GM12874 (cell line): ENCODE results near the gene CPPED1.

ENCODE experiments used
- TF ChIP-seq, protein P1 (sequence below): IDR thresholded peaks from 2 replicates; pipeline ENCODE4 v1.5.1; 2011; ENCODE audit warnings: low read depth, mild to moderate bottlenecking, control low read depth, low read length, moderate library complexity; ENCODE audit not compliant: insufficient read depth

The CPPED1 gene

DNA sequence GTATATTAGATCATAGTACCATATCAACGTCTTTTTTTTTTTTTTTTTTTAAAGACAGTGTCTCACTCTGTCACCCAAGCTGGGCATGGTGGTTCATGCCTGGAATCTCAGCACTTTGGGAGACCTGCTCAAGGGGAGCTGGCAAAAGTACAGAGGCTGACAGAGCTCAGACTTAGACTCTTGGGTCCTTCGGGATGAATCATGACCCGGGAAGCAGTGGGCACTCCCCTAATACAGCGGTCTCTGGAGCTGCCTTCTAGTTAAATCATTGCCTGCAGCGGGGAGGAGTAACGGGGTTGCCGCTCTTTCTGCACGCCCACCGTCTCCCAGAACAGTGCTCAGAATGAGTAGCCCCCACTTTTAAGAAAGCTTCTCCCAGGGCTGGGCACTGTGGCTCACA lies 174.4 kb downstream of the CPPED1 start:
- TF ChIP-seq, protein P1, sequence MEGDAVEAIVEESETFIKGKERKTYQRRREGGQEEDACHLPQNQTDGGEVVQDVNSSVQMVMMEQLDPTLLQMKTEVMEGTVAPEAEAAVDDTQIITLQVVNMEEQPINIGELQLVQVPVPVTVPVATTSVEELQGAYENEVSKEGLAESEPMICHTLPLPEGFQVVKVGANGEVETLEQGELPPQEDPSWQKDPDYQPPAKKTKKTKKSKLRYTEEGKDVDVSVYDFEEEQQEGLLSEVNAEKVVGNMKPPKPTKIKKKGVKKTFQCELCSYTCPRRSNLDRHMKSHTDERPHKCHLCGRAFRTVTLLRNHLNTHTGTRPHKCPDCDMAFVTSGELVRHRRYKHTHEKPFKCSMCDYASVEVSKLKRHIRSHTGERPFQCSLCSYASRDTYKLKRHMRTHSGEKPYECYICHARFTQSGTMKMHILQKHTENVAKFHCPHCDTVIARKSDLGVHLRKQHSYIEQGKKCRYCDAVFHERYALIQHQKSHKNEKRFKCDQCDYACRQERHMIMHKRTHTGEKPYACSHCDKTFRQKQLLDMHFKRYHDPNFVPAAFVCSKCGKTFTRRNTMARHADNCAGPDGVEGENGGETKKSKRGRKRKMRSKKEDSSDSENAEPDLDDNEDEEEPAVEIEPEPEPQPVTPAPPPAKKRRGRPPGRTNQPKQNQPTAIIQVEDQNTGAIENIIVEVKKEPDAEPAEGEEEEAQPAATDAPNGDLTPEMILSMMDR, result no peak

GRCh38 chr16:12628536-12628935 lies 175.2 kb downstream of the CPPED1 start:
- TF ChIP-seq, protein P1, result no peak

GRCh38 chr16:12627394-12627793 lies 176.3 kb downstream of the CPPED1 start:
- TF ChIP-seq, protein P1, result no peak

DNA sequence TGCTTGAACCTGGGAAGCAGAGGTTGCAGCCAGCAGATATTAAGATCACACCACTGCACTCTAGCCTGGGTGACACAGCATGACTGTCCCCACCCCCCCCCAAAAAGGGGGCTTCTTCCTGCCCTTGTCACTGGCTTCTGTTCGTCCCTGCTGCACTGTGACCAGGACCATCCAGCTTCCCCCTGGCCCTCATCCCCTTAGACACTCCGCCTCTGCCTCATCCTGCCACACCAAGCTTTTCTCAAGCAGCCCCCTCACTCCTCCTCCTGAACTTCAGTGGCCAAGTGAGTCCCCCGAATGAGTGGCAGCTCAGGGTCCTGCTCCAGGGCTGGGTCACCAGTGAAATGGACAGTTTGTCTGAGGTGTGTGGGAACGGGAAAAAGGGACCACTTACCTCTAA lies 177.3 kb downstream of the CPPED1 start:
- TF ChIP-seq, protein P1, result no peak

DNA sequence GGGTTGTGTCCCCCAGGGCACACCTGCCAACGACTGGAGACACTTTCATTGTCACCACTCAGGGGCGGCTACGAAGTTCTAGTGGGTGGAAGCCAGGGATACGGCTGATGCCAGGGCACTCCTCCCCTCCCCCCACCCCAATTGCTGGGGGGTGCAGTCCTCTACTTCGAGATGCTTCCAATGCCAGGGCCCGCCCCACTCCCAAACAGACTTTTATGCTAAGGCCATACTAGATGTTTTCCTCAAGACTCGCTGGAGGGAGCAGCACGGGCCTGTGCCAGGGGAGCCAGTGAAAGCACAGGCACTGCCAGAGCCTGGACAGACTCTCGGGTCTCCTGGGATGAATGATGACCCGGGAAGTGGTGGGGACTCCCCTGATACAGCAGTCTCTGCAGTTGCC lies 178.0 kb downstream of the CPPED1 start:
- TF ChIP-seq, protein P1, result no peak

DNA sequence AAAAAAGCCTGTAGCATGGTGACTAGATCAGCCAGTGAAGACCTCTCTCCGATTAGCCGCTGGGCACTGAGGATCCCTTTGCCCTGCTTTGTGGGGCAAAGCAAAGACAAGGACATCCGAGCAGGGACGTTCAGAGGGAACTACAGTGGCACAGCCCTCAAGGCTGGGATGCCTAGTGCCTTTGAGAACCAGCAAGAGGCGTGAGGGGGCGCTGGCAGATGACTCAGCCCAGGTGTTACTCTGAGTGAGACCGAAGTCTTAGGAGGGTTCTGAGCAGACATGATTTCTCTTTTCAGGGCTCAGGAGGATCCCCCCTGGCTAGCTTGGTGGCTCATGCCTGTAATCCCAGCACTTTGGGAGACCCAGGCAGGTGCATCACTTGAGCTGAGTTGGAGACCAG lies 178.6 kb downstream of the CPPED1 start:
- TF ChIP-seq, protein P1, result no peak

DNA sequence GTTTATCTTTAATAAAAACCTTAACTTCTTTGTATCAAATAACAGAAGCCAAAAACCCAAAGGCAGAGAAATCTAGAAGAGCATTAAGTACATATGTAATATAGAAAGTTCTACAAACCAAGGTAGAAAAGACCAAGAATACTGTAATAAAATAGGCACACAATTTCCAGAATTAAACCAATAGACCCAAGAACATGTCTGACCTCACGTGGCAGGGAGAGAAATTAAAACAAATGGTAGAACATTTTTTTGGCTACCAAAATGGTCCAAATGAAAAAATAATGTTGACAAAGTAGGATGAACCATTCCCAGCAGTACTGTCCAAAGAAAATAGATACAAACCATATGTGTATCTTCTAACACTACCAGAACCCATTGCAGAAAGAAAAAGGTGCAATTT lies 183.5 kb downstream of the CPPED1 start:
- TF ChIP-seq, protein P1, result no peak

- TF ChIP-seq, protein P1, result no peak
Measured at GRCh38 chr16:12618515-12618914, 185.2 kb downstream of the CPPED1 start.
